Measurements from ENCODE around the gene KSR2.

DNA sequence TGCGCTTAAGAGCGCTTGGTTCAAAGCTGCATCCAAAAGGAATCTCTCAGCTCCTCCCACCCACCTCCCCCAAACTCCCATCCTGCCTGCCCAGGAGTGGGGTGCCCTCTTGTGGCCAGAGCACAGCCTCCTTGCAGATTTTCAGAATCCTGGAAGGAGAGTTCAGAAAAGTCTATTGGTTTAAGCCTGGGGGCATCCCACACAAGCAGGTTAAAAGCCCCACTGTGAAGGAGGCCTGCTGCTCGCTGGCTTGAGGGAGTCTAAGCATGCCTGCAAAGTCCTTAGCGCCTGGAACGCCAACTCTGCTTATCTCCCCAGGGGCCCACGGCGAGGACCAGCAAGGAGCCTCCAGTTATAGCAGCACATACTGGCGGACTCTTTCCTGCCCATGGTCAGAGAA, 297.1 kb downstream of the KSR2 start:
- TF ChIP-seq CTCF (IDR thresholded peaks at IDR 0.05 in 4 of 5, conservative IDR thresholded peaks at IDR 0.05 in 1 of 5) (peak in 4 of 5 experiments; percentile 22 to 61 (median 44)), POLR2A (IDR thresholded peaks at IDR 0.05) (no peak)

All from gastrocnemius medialis (tissue), 4 donors.